ENCODE measurements around the gene RTCB.

RTCB gene

GRCh38 chr22:32401486-32401885 lies 10.6 kb downstream of the RTCB start:
- Histone ChIP-seq H3K4me3 (ENCODE audit: severe bottlenecking) (no peak overlapping the region), H3K27me3 (ENCODE audit: insufficient read depth, poor library complexity, severe bottlenecking) (no peaks in the 10 kb centered on the region), H3K36me3 (ENCODE audit: low read depth) (peaks cover 94% of the 10 kb centered on the region), H3K27ac (ENCODE audit: poor library complexity, severe bottlenecking) (no peak overlapping the region), H3K4me1 (ENCODE audit: insufficient read depth, poor library complexity, severe bottlenecking) (no peaks in the 10 kb centered on the region), H3K9me3 (ENCODE audit: severe bottlenecking) (no peaks in the 10 kb centered on the region)
- TF ChIP-seq, protein P1, sequence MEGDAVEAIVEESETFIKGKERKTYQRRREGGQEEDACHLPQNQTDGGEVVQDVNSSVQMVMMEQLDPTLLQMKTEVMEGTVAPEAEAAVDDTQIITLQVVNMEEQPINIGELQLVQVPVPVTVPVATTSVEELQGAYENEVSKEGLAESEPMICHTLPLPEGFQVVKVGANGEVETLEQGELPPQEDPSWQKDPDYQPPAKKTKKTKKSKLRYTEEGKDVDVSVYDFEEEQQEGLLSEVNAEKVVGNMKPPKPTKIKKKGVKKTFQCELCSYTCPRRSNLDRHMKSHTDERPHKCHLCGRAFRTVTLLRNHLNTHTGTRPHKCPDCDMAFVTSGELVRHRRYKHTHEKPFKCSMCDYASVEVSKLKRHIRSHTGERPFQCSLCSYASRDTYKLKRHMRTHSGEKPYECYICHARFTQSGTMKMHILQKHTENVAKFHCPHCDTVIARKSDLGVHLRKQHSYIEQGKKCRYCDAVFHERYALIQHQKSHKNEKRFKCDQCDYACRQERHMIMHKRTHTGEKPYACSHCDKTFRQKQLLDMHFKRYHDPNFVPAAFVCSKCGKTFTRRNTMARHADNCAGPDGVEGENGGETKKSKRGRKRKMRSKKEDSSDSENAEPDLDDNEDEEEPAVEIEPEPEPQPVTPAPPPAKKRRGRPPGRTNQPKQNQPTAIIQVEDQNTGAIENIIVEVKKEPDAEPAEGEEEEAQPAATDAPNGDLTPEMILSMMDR (IDR thresholded peaks at IDR 0.05; ENCODE audit: poor library complexity, severe bottlenecking), result no peak
- no peak for ATAC-seq (ENCODE audit: low read depth)
- no peak for DNase-seq (ENCODE audit: low spot score)

GRCh38 chr22:32396746-32397145 lies 15.3 kb downstream of the RTCB start:
- ATAC-seq (ENCODE audit: low read depth), result no peak
- Histone ChIP-seq H3K4me3 (ENCODE audit: severe bottlenecking) (no peak overlapping the region), H3K27ac (ENCODE audit: poor library complexity, severe bottlenecking) (no peak overlapping the region), H3K9me3 (ENCODE audit: severe bottlenecking) (no peaks in the 10 kb centered on the region), H3K36me3 (ENCODE audit: low read depth) (peaks cover 98% of the 10 kb centered on the region), H3K27me3 (ENCODE audit: insufficient read depth, poor library complexity, severe bottlenecking) (no peaks in the 10 kb centered on the region), H3K4me1 (ENCODE audit: insufficient read depth, poor library complexity, severe bottlenecking) (no peaks in the 10 kb centered on the region)
- DNase-seq (ENCODE audit: low spot score), result no peak
- TF ChIP-seq, protein P1 (IDR thresholded peaks at IDR 0.05; ENCODE audit: poor library complexity, severe bottlenecking), result no peak

GRCh38 chr22:32396255-32396654 lies 15.8 kb downstream of the RTCB start:
- Histone ChIP-seq H3K36me3 (ENCODE audit: low read depth) (peaks cover 98% of the 10 kb centered on the region), H3K27me3 (ENCODE audit: insufficient read depth, poor library complexity, severe bottlenecking) (no peaks in the 10 kb centered on the region), H3K27ac (ENCODE audit: poor library complexity, severe bottlenecking) (no peak overlapping the region), H3K4me1 (ENCODE audit: insufficient read depth, poor library complexity, severe bottlenecking) (no peaks in the 10 kb centered on the region), H3K9me3 (ENCODE audit: severe bottlenecking) (no peaks in the 10 kb centered on the region), H3K4me3 (ENCODE audit: severe bottlenecking) (no peak overlapping the region)
- ATAC-seq (ENCODE audit: low read depth) (no peak), DNase-seq (ENCODE audit: low spot score) (no peak)
- TF ChIP-seq, protein P1 (IDR thresholded peaks at IDR 0.05; ENCODE audit: poor library complexity, severe bottlenecking), result no peak

DNA sequence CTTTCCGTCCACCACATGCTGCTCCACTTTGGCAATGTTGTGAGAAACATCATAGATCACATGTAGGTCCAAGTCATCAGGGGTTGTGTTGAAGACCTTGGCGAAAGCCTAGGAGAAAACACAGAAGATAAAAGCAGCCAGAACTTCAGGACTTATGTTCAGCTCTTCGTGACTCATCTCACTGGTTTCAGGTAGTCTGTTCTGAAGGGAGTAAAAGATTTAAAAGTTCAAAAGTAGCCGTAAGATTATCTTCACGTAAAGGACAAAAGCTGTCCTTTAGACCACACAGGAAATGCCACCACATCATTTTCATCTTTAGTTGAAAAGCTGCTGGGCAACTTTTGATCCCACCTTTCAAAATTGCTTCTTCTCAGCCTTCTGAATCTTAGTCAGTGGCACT lies 16.9 kb downstream of the RTCB start:
- TF ChIP-seq, protein P1 (IDR thresholded peaks at IDR 0.05; ENCODE audit: poor library complexity, severe bottlenecking), result no peak
- DNase-seq (ENCODE audit: low spot score) (no peak), ATAC-seq (ENCODE audit: low read depth) (no peak)
- Histone ChIP-seq H3K27ac (ENCODE audit: poor library complexity, severe bottlenecking) (no peak overlapping the region), H3K4me3 (ENCODE audit: severe bottlenecking) (no peak overlapping the region), H3K36me3 (ENCODE audit: low read depth) (peaks cover 100% of the 10 kb centered on the region), H3K9me3 (ENCODE audit: severe bottlenecking) (no peaks in the 10 kb centered on the region), H3K4me1 (ENCODE audit: insufficient read depth, poor library complexity, severe bottlenecking) (no peaks in the 10 kb centered on the region), H3K27me3 (ENCODE audit: insufficient read depth, poor library complexity, severe bottlenecking) (no peaks in the 10 kb centered on the region)

- Histone ChIP-seq H3K9me3 (ENCODE audit: severe bottlenecking) (no peaks in the 10 kb centered on the region), H3K27ac (ENCODE audit: poor library complexity, severe bottlenecking) (no peak overlapping the region), H3K4me1 (ENCODE audit: insufficient read depth, poor library complexity, severe bottlenecking) (no peaks in the 10 kb centered on the region), H3K27me3 (ENCODE audit: insufficient read depth, poor library complexity, severe bottlenecking) (no peaks in the 10 kb centered on the region), H3K4me3 (ENCODE audit: severe bottlenecking) (no peak overlapping the region), H3K36me3 (ENCODE audit: low read depth) (peaks cover 73% of the 10 kb centered on the region)
- DNase-seq (ENCODE audit: low spot score), result no peak
- no peak for ATAC-seq (ENCODE audit: low read depth)
- TF ChIP-seq, protein P1 (IDR thresholded peaks at IDR 0.05; ENCODE audit: poor library complexity, severe bottlenecking), result peak; percentile 25
These were observed 22.4 kb downstream of the RTCB start for GRCh38 chr22:32389685-32390084.
